ENCODE data around the gene YIPF2. TPM values are rescaled to one million over a fixed set of nuclear protein-coding genes. Genes with fewer than 3 reads are reported as not detected.
A peak's percentile ranks its signal among the peaks of the same experiment; 100 is the strongest.

The YIPF2 gene
- total RNA-seq, 2 experiments from 2014 or later = 21.1 to 21.7 TPM

- Histone ChIP-seq H3K27me3 (ENCODE audit: control insufficient read depth in 1 of 2, insufficient read depth in 2 of 2, low read length in 2 of 2) (no peaks in the 10 kb centered on the region), H3K4me3 (ENCODE audit: low read length) (no peak overlapping the region), H3K27ac (ENCODE audit: low read depth in 1 of 2, low read length in 2 of 2) (no peak overlapping the region), H3K36me3 (ENCODE audit: insufficient read depth, low read length) (peaks cover 3% of the 10 kb centered on the region), H3K9me3 (ENCODE audit: control insufficient read depth in 1 of 2, insufficient read depth in 1 of 2, low read length in 2 of 2) (no peaks in the 10 kb centered on the region), H3K4me1 (ENCODE audit: insufficient read depth, low read length) (peaks cover 38% of the 10 kb centered on the region)
- H3K4me3 Mint-ChIP-seq = no peak overlapping the region
- no peak for DNase-seq
- H3K9me3 Mint-ChIP-seq = no peaks in the 10 kb centered on the region
- CTCF ChIA-PET = interaction anchor here (0.6 to 1.0 kb wide), 3 partner anchors 14 to 33 kb away, joined by 3 to 4 read pairs (median 4); no protein-coding TSS in a partner anchor
- H3K4me1 Mint-ChIP-seq (ENCODE audit: low read depth) = peaks cover 38% of the 10 kb centered on the region
- no peaks in the 10 kb centered on the region for H3K36me3 Mint-ChIP-seq (ENCODE audit: low read depth)
- TF ChIP-seq, protein P1, sequence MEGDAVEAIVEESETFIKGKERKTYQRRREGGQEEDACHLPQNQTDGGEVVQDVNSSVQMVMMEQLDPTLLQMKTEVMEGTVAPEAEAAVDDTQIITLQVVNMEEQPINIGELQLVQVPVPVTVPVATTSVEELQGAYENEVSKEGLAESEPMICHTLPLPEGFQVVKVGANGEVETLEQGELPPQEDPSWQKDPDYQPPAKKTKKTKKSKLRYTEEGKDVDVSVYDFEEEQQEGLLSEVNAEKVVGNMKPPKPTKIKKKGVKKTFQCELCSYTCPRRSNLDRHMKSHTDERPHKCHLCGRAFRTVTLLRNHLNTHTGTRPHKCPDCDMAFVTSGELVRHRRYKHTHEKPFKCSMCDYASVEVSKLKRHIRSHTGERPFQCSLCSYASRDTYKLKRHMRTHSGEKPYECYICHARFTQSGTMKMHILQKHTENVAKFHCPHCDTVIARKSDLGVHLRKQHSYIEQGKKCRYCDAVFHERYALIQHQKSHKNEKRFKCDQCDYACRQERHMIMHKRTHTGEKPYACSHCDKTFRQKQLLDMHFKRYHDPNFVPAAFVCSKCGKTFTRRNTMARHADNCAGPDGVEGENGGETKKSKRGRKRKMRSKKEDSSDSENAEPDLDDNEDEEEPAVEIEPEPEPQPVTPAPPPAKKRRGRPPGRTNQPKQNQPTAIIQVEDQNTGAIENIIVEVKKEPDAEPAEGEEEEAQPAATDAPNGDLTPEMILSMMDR (IDR thresholded peaks at IDR 0.05) = no peak
- POLR2A ChIA-PET = no interaction called here
- peak overlapping the region; percentile 62 for H3K27ac Mint-ChIP-seq
- intact Hi-C loops (cut with DNase I, micrococcal nuclease) = no loop called here
- H3K27me3 Mint-ChIP-seq = no peaks in the 10 kb centered on the region
- ATAC-seq (ENCODE audit: poor library complexity) = no peak
Observed at GRCh38 chr19:10975374-10976130, 47.1 kb upstream of the YIPF2 start.

GRCh38 chr19:10971107-10971726 is 42.8 kb upstream of the YIPF2 start:
- no peaks in the 10 kb centered on the region for H3K36me3 ChIP-seq (ENCODE audit: insufficient read depth, low read length)
- H3K27ac ChIP-seq (ENCODE audit: low read depth in 1 of 2, low read length in 2 of 2) = no peak overlapping the region
- Mint-ChIP-seq H3K27ac (no peak overlapping the region), H3K36me3 (ENCODE audit: low read depth) (no peaks in the 10 kb centered on the region), H3K9me3 (no peaks in the 10 kb centered on the region), H3K27me3 (no peaks in the 10 kb centered on the region), H3K4me1 (ENCODE audit: low read depth) (peaks cover 47% of the 10 kb centered on the region), H3K4me3 (no peak overlapping the region)
- DNase-seq = no peak
- H3K4me3 ChIP-seq (ENCODE audit: low read length) = no peak overlapping the region
- intact Hi-C loops (cut with DNase I, micrococcal nuclease) = no loop called here
- H3K9me3 ChIP-seq (ENCODE audit: control insufficient read depth in 1 of 2, insufficient read depth in 1 of 2, low read length in 2 of 2) = no peaks in the 10 kb centered on the region
- no peaks in the 10 kb centered on the region for H3K27me3 ChIP-seq (ENCODE audit: control insufficient read depth in 1 of 2, insufficient read depth in 2 of 2, low read length in 2 of 2)
- no peak for ATAC-seq (ENCODE audit: poor library complexity)
- H3K4me1 ChIP-seq (ENCODE audit: insufficient read depth, low read length) = peaks cover 24% of the 10 kb centered on the region
- POLR2A ChIA-PET = no interaction called here
- CTCF ChIA-PET = no interaction called here
- TF ChIP-seq, protein P1 (IDR thresholded peaks at IDR 0.05) = no peak

- no peaks in the 10 kb centered on the region for H3K27me3 ChIP-seq (ENCODE audit: control insufficient read depth in 1 of 2, insufficient read depth in 2 of 2, low read length in 2 of 2)
- H3K36me3 Mint-ChIP-seq (ENCODE audit: low read depth) = no peaks in the 10 kb centered on the region
- ChIA-PET CTCF (interaction anchor here (0.7 kb wide), 1 partner anchor 32 kb away, joined by 4 read pairs; no protein-coding TSS in a partner anchor), POLR2A (no interaction called here)
- DNase-seq (no peak), ATAC-seq (ENCODE audit: poor library complexity) (no peak)
- no peaks in the 10 kb centered on the region for H3K9me3 Mint-ChIP-seq
- peaks cover 49% of the 10 kb centered on the region for H3K4me1 Mint-ChIP-seq (ENCODE audit: low read depth)
- intact Hi-C loops (cut with DNase I, micrococcal nuclease) = loop anchor here in 1 of 2 experiments (10.0 kb wide), 1 partner anchor 126 kb away; no protein-coding TSS in a partner anchor
- peak overlapping the region; percentile 15 for H3K27ac Mint-ChIP-seq
- no peak overlapping the region for H3K4me3 ChIP-seq (ENCODE audit: low read length)
- no peaks in the 10 kb centered on the region for H3K36me3 ChIP-seq (ENCODE audit: insufficient read depth, low read length)
- H3K27ac ChIP-seq (ENCODE audit: low read depth in 1 of 2, low read length in 2 of 2) = no peak overlapping the region
- no peaks in the 10 kb centered on the region for H3K9me3 ChIP-seq (ENCODE audit: control insufficient read depth in 1 of 2, insufficient read depth in 1 of 2, low read length in 2 of 2)
- TF ChIP-seq, protein P1 (IDR thresholded peaks at IDR 0.05) = no peak
- peak overlapping the region; percentile 10 for H3K4me3 Mint-ChIP-seq
- peaks cover 24% of the 10 kb centered on the region for H3K4me1 ChIP-seq (ENCODE audit: insufficient read depth, low read length)
- H3K27me3 Mint-ChIP-seq = no peaks in the 10 kb centered on the region
Observed at GRCh38 chr19:10968527-10969135, 40.2 kb upstream of the YIPF2 start.
